H1 (cell line): ENCODE results near the gene COL1A1. TPM values are rescaled to one million over a fixed set of nuclear protein-coding genes. Genes with fewer than 3 reads are reported as not detected.

Source experiments
- ATF3 ChIP-seq: IDR thresholded peaks from 2 replicates; pipeline ENCODE4 v1.6.1; 2011; ENCODE audit warnings: low read depth, mild to moderate bottlenecking, low read length; ENCODE audit not compliant: insufficient read depth
- BACH1 ChIP-seq: IDR thresholded peaks from 2 replicates; pipeline ENCODE4 v1.6.1; 2012; ENCODE audit warnings: low read length, improper control_type of control experiment
- CHD2 ChIP-seq: IDR thresholded peaks from 2 replicates; pipeline ENCODE4 v1.6.1; 2012; ENCODE audit warnings: low read length, improper control_type of control experiment
- CREB1 ChIP-seq: IDR thresholded peaks from 2 replicates; pipeline ENCODE4 v1.6.1; 2012; ENCODE audit warnings: inconsistent platforms
- E2F6 ChIP-seq: IDR thresholded peaks from 2 replicates; pipeline ENCODE4 v1.6.1; 2012; ENCODE audit warnings: inconsistent platforms
- FOSL1 ChIP-seq: IDR thresholded peaks from 2 replicates; pipeline ENCODE4 v1.6.1; 2011; ENCODE audit warnings: mild to moderate bottlenecking, low read depth, low read length, moderate library complexity; ENCODE audit not compliant: insufficient read depth
- JUND ChIP-seq: IDR thresholded peaks from 2 replicates; pipeline ENCODE4 v1.6.1; 2011; ENCODE audit warnings: mild to moderate bottlenecking, improper control_type of control experiment, low read length
- KDM4A ChIP-seq: IDR thresholded peaks from one replicate; pipeline ENCODE4 v1.7.1; 2012; ENCODE audit warnings: low read depth, mild to moderate bottlenecking, moderate library complexity, low read length, inconsistent platforms; ENCODE audit not compliant: severe bottlenecking
- NANOG ChIP-seq: IDR thresholded peaks from 2 replicates; pipeline ENCODE4 v1.6.1; 2011; ENCODE audit warnings: low read length, low read depth, mild to moderate bottlenecking, inconsistent platforms; ENCODE audit not compliant: insufficient read depth, poor library complexity, severe bottlenecking
- PHF8 ChIP-seq: fragments of 200-600 bp; sonication (generic); conservative IDR thresholded peaks from 2 replicates; pipeline ENCODE4 v1.7.1; 2012; ENCODE audit warnings: low read depth, mild to moderate bottlenecking, inconsistent platforms, low read length, moderate library complexity
- POU5F1 ChIP-seq: IDR thresholded peaks from 2 replicates; pipeline ENCODE4 v1.6.1; 2011; ENCODE audit warnings: low read depth, mild to moderate bottlenecking, low read length, moderate library complexity
- RBBP5 ChIP-seq: IDR thresholded peaks from 2 replicates; pipeline ENCODE4 v1.7.1; 2012; ENCODE audit warnings: low read depth, mild to moderate bottlenecking, inconsistent platforms, low read length, moderate library complexity, borderline replicate concordance
- RXRA ChIP-seq: IDR thresholded peaks from 2 replicates; pipeline ENCODE4 v1.6.1; 2011; ENCODE audit warnings: low read depth, mild to moderate bottlenecking, low read length, moderate library complexity; ENCODE audit not compliant: insufficient read depth
- SIN3A ChIP-seq, 2 experiments: IDR thresholded peaks in 1 of 2; conservative IDR thresholded peaks in 1 of 2; 2 replicates each; pipeline ENCODE4 v1.6.1; 2011 to 2012; ENCODE audit warnings: low read length in 2 of 2, improper control_type of control experiment in 1 of 2, low read depth in 1 of 2, mild to moderate bottlenecking in 1 of 2
- SIX5 ChIP-seq: IDR thresholded peaks from 2 replicates; pipeline ENCODE4 v1.6.1; 2011; ENCODE audit warnings: mild to moderate bottlenecking, low read depth, low read length
- SP2 ChIP-seq: IDR thresholded peaks from 2 replicates; pipeline ENCODE4 v1.6.1; 2012; ENCODE audit warnings: mild to moderate bottlenecking, low read length, inconsistent platforms
- SRF ChIP-seq: IDR thresholded peaks from 2 replicates; pipeline ENCODE4 v1.6.1; 2011; ENCODE audit warnings: mild to moderate bottlenecking, low read depth, low read length, moderate library complexity
- TAF1 ChIP-seq: IDR thresholded peaks from 2 replicates; pipeline ENCODE4 v1.6.1; 2011; ENCODE audit warnings: mild to moderate bottlenecking, low read depth, low read length
- TEAD4 ChIP-seq: IDR thresholded peaks from 2 replicates; pipeline ENCODE4 v1.6.1; 2012; ENCODE audit warnings: low read depth, low read length, inconsistent platforms, mixed read lengths
- USF2 ChIP-seq: IDR thresholded peaks from 2 replicates; pipeline ENCODE4 v1.6.1; 2011; ENCODE audit warnings: low read length, improper control_type of control experiment
- ZNF274 ChIP-seq: IDR thresholded peaks from 2 replicates; pipeline ENCODE4 v1.7.0; 2012; ENCODE audit warnings: low read length, borderline replicate concordance; ENCODE audit errors: extremely low read depth
- polyA plus RNA-seq, 7 experiments: library from polyadenylated mRNA; depleted of rRNA in 3 of 7; stranded (reverse) in 5 of 7; unstranded in 2 of 7; fragments of >200 nt in 5 of 7; fragments of 200-250 nt in 2 of 7; gene quantifications; 1 replicate in 5 of 7; 2 replicates in 1 of 7; 4 replicates in 1 of 7; pipeline versions ENCODE4 v1.2.1 to v1.2.3, GENCODE V29; 2011 to 2013; ENCODE audit warnings: missing spikeins in 2 of 7, mixed read lengths in 2 of 7
- total RNA-seq: library from RNA; stranded (reverse); fragmentation: NEBNext Ultra II Directional; extraction: Animal tissue kit (Norgen Biotek cat#: 25700); gene quantifications from 2 replicates; pipeline ENCODE4 v1.2.1, GENCODE V29; 2021

The COL1A1 gene
- total and polyA plus RNA-seq, 2 of the 8 experiments (the other 6 are each of a cell fraction or from before 2014, with no cell fraction given), result 14.1 to 80.4 TPM

GRCh38 chr17:50210240-50211225, 9.1 kb upstream of the COL1A1 start (continued):
- TF ChIP-seq USF2, result no peak
- no peak for TF ChIP-seq POU5F1
- TF ChIP-seq JUND, result peak; percentile 90
- no peak for TF ChIP-seq NANOG
- TF ChIP-seq PHF8, result no peak
- no peak for TF ChIP-seq RXRA
- TF ChIP-seq SP2, result no peak
- no peak for TF ChIP-seq ZNF274
- TF ChIP-seq TEAD4, result 0 out of 2 replicates have a peak, but pooled peaks have one; percentile 18
- no peak for TF ChIP-seq SRF
- TF ChIP-seq SIX5, result no peak
- TF ChIP-seq BACH1, result no peak
- TF ChIP-seq CHD2, result no peak
- TF ChIP-seq SIN3A (conservative IDR thresholded peaks at IDR 0.05 in 1 of 2, IDR thresholded peaks at IDR 0.05 in 1 of 2; ENCODE audit: low read depth in 1 of 2, low read length in 2 of 2), result no peak
- TF ChIP-seq TAF1, result 0 out of 2 replicates have a peak, but pooled peaks have one; percentile 2
- no peak for TF ChIP-seq E2F6
- no peak for TF ChIP-seq FOSL1
- no peak; the same call in 1 of the 2 replicates for TF ChIP-seq RBBP5
- TF ChIP-seq CREB1, result 0 out of 2 replicates have a peak, but pooled peaks have one; percentile 18
- TF ChIP-seq ATF3, result no peak
- TF ChIP-seq KDM4A, result peak; percentile 11
